ENCODE measurements around the gene MAP3K1.

- TF ChIP-seq CTCF (conservative IDR thresholded peaks at IDR 0.05; ENCODE audit: low read depth in 2 of 2) (no peak), JUNB (IDR thresholded peaks at IDR 0.05; ENCODE audit: unreplicated experiment) (no peak), POLR2AphosphoS5 (IDR thresholded peaks at IDR 0.05; ENCODE audit: low read depth) (no peak), ETS1 (IDR thresholded peaks at IDR 0.05) (no peak)
- TF ChIP-seq, protein P1, sequence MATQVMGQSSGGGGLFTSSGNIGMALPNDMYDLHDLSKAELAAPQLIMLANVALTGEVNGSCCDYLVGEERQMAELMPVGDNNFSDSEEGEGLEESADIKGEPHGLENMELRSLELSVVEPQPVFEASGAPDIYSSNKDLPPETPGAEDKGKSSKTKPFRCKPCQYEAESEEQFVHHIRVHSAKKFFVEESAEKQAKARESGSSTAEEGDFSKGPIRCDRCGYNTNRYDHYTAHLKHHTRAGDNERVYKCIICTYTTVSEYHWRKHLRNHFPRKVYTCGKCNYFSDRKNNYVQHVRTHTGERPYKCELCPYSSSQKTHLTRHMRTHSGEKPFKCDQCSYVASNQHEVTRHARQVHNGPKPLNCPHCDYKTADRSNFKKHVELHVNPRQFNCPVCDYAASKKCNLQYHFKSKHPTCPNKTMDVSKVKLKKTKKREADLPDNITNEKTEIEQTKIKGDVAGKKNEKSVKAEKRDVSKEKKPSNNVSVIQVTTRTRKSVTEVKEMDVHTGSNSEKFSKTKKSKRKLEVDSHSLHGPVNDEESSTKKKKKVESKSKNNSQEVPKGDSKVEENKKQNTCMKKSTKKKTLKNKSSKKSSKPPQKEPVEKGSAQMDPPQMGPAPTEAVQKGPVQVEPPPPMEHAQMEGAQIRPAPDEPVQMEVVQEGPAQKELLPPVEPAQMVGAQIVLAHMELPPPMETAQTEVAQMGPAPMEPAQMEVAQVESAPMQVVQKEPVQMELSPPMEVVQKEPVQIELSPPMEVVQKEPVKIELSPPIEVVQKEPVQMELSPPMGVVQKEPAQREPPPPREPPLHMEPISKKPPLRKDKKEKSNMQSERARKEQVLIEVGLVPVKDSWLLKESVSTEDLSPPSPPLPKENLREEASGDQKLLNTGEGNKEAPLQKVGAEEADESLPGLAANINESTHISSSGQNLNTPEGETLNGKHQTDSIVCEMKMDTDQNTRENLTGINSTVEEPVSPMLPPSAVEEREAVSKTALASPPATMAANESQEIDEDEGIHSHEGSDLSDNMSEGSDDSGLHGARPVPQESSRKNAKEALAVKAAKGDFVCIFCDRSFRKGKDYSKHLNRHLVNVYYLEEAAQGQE (IDR thresholded peaks at IDR 0.05; ENCODE audit: unreplicated experiment): no peak
These were observed 7.1 kb upstream of the MAP3K1 start for GRCh38 chr5:56808211-56808610.

Data from GM23338 (cell line).